ENCODE data around the gene CDH1.

DNA sequence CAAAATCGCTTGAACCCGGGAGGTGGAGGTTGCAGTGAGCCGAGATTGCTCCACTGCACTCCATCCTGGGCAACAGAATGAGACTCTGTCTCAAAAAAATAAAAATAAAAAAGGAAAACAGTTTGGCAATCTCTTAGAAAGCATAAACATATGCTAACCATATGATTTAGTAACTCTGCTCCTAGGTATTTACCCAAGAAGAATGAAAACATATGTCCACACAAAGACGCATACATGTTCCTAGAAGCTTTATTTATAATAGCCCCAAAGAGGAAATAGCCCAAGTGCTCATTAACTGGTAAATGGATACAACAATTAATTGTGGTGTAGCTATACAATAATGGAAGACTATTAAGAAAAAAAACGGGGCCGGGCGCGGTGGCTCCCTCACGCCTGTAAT, 18.5 kb upstream of the CDH1 start:
- no peak for TF ChIP-seq POLR2AphosphoS5 (IDR thresholded peaks at IDR 0.05; ENCODE audit: low read depth, low read length)
- no peak for TF ChIP-seq POLR2A (IDR thresholded peaks at IDR 0.05; ENCODE audit: low read depth, low read length)
- no peak for TF ChIP-seq TAF1 (IDR thresholded peaks at IDR 0.05; ENCODE audit: low read depth, low read length)
- no peak for TF ChIP-seq SPI1 (IDR thresholded peaks at IDR 0.05; ENCODE audit: low read depth, low read length)
- no peak for TF ChIP-seq POU2F2 (IDR thresholded peaks at IDR 0.05; ENCODE audit: low read depth, low read length)

Measured in GM12891 (cell line).